C4-2B (cell line): ENCODE data around the gene SGK2.

Source experiments
- CTCF ChIP-seq: fragments of 450-650 bp; conservative IDR thresholded peaks from 2 replicates; pipeline ENCODE4 v1.5.1; 2017; ENCODE audit warnings: mild to moderate bottlenecking
- ZFX ChIP-seq: fragments of 450-650 bp; IDR thresholded peaks from 2 replicates; pipeline ENCODE4 v1.6.1; 2017

GRCh38 chr20:43529051-43529450 is 29.8 kb upstream of the SGK2 start:
- TF ChIP-seq CTCF: no peak
- no peak for TF ChIP-seq ZFX
